Measurements from ENCODE around the gene NFATC2. TPM values are rescaled to one million over a fixed set of nuclear protein-coding genes. Genes with fewer than 3 reads are reported as not detected.

Gene NFATC2
- total and polyA plus RNA-seq, 2 experiments from 2014 or later, result 0.52 to 0.59 TPM

- Histone ChIP-seq H3K4me2 (0 out of 2 replicates have a peak overlapping the region, but pooled peaks have one; percentile 3), H3K36me3 (ENCODE audit: insufficient read depth) (no peaks in the 10 kb centered on the region), H3F3A (replicated peaks; ENCODE audit: low read depth) (no peaks in the 10 kb centered on the region), H3K9me2 (ENCODE audit: insufficient read depth) (no peaks in the 10 kb centered on the region), H4K20me1 (replicated peaks; ENCODE audit: insufficient read depth) (no peaks in the 10 kb centered on the region), H3K4me1 (ENCODE audit: insufficient read depth) (peaks cover 43% of the 10 kb centered on the region), H2AFZ (no peak overlapping the region), H3K27ac (ENCODE audit: low read depth) (no peak overlapping the region), H3K27me3 (ENCODE audit: insufficient read depth) (no peaks in the 10 kb centered on the region), H3K4me3 (no peak overlapping the region), H3K79me2 (replicated peaks; ENCODE audit: insufficient read depth) (no peaks in the 10 kb centered on the region)
- ATAC-seq (peak; percentile 72), DNase-seq (ENCODE audit: low spot score) (peak; percentile 76)
- Mint-ChIP-seq H3K9me3 (no peaks in the 10 kb centered on the region), H3K27me3 (ENCODE audit: insufficient read depth, low read depth, poor library complexity) (peaks cover 4% of the 10 kb centered on the region), H3K27ac (no peak overlapping the region), H3K36me3 (ENCODE audit: low read depth) (no peaks in the 10 kb centered on the region), H3K4me3 (no peak overlapping the region), H3K4me1 (peaks cover 54% of the 10 kb centered on the region)
- TF ChIP-seq NANOG (IDR thresholded peaks at IDR 0.05; ENCODE audit: borderline replicate concordance) (no peak), CTCF (conservative IDR thresholded peaks at IDR 0.05; ENCODE audit: low read depth in 2 of 2) (peak; percentile 64 to 78)
- TF ChIP-seq, protein P1, sequence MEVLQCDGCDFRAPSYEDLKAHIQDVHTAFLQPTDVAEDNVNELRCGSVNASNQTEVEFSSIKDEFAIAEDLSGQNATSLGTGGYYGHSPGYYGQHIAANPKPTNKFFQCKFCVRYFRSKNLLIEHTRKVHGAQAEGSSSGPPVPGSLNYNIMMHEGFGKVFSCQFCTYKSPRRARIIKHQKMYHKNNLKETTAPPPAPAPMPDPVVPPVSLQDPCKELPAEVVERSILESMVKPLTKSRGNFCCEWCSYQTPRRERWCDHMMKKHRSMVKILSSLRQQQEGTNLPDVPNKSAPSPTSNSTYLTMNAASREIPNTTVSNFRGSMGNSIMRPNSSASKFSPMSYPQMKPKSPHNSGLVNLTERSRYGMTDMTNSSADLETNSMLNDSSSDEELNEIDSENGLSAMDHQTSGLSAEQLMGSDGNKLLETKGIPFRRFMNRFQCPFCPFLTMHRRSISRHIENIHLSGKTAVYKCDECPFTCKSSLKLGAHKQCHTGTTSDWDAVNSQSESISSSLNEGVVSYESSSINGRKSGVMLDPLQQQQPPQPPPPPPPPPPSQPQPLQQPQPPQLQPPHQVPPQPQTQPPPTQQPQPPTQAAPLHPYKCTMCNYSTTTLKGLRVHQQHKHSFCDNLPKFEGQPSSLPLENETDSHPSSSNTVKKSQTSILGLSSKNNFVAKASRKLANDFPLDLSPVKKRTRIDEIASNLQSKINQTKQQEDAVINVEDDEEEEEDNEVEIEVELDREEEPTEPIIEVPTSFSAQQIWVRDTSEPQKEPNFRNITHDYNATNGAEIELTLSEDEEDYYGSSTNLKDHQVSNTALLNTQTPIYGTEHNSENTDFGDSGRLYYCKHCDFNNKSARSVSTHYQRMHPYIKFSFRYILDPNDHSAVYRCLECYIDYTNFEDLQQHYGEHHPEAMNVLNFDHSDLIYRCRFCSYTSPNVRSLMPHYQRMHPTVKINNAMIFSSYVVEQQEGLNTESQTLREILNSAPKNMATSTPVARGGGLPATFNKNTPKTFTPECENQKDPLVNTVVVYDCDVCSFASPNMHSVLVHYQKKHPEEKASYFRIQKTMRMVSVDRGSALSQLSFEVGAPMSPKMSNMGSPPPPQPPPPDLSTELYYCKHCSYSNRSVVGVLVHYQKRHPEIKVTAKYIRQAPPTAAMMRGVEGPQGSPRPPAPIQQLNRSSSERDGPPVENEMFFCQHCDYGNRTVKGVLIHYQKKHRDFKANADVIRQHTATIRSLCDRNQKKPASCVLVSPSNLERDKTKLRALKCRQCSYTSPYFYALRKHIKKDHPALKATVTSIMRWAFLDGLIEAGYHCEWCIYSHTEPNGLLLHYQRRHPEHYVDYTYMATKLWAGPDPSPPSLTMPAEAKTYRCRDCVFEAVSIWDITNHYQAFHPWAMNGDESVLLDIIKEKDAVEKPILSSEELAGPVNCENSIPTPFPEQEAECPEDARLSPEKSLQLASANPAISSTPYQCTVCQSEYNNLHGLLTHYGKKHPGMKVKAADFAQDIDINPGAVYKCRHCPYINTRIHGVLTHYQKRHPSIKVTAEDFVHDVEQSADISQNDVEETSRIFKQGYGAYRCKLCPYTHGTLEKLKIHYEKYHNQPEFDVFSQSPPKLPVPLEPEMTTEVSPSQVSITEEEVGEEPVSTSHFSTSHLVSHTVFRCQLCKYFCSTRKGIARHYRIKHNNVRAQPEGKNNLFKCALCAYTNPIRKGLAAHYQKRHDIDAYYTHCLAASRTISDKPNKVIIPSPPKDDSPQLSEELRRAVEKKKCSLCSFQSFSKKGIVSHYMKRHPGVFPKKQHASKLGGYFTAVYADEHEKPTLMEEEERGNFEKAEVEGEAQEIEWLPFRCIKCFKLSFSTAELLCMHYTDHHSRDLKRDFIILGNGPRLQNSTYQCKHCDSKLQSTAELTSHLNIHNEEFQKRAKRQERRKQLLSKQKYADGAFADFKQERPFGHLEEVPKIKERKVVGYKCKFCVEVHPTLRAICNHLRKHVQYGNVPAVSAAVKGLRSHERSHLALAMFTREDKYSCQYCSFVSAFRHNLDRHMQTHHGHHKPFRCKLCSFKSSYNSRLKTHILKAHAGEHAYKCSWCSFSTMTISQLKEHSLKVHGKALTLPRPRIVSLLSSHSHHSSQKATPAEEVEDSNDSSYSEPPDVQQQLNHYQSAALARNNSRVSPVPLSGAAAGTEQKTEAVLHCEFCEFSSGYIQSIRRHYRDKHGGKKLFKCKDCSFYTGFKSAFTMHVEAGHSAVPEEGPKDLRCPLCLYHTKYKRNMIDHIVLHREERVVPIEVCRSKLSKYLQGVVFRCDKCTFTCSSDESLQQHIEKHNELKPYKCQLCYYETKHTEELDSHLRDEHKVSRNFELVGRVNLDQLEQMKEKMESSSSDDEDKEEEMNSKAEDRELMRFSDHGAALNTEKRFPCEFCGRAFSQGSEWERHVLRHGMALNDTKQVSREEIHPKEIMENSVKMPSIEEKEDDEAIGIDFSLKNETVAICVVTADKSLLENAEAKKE (CRISPR knock-in tag; IDR thresholded peaks at IDR 0.05), result 0 out of 2 replicates have a peak, but pooled peaks have one; percentile 33
These were observed 156.6 kb downstream of the NFATC2 start for GRCh38 chr20:51385646-51386530.
